ENCODE measurements around the gene SIRT7.

The SIRT7 gene

GRCh38 chr17:81960130-81960958, 42.4 kb upstream of the SIRT7 start:
- Histone ChIP-seq H3K27ac (ENCODE audit: low read depth, low read length) (no peak overlapping the region), H3K36me3 (ENCODE audit: control insufficient read depth in 5 of 5, insufficient read depth in 5 of 5, low read length in 5 of 5) (no peaks in the 10 kb centered on the region), H3K9ac (ENCODE audit: low read length in 5 of 5) (no peak overlapping the region), H3K9me3 (ENCODE audit: control insufficient read depth in 5 of 5, low read length in 5 of 5) (no peaks in the 10 kb centered on the region), H3K27me3 (ENCODE audit: control insufficient read depth in 5 of 5, insufficient read depth in 4 of 5, low read length in 5 of 5) (peaks cover 40 to 78% (median 59%) of the 10 kb centered on the region in 5 donors), H3K4me3 (ENCODE audit: low read depth in 1 of 5, low read length in 5 of 5) (peak overlapping the region in 3 of 5 donors; percentile 31 to 58 (median 55)), H3K4me1 (ENCODE audit: control insufficient read depth in 5 of 5, insufficient read depth in 5 of 5, low read length in 5 of 5) (peaks cover 0 to 20% (median 12%) of the 10 kb centered on the region in 5 donors)

- Histone ChIP-seq H3K4me3 (ENCODE audit: low read depth in 1 of 5, low read length in 5 of 5) (peak overlapping the region in 3 of 5 donors; percentile 31 to 58 (median 55)), H3K27me3 (ENCODE audit: control insufficient read depth in 5 of 5, insufficient read depth in 4 of 5, low read length in 5 of 5) (peaks cover 40 to 76% (median 61%) of the 10 kb centered on the region in 5 donors), H3K36me3 (ENCODE audit: control insufficient read depth in 5 of 5, insufficient read depth in 5 of 5, low read length in 5 of 5) (no peaks in the 10 kb centered on the region), H3K27ac (ENCODE audit: low read depth, low read length) (no peak overlapping the region), H3K4me1 (ENCODE audit: control insufficient read depth in 5 of 5, insufficient read depth in 5 of 5, low read length in 5 of 5) (peaks cover 0 to 20% (median 12%) of the 10 kb centered on the region in 5 donors), H3K9me3 (ENCODE audit: control insufficient read depth in 5 of 5, low read length in 5 of 5) (no peaks in the 10 kb centered on the region), H3K9ac (ENCODE audit: low read length in 5 of 5) (no peak overlapping the region)
These were observed 41.6 kb upstream of the SIRT7 start for GRCh38 chr17:81959362-81960129.

- H3K36me3 ChIP-seq (ENCODE audit: control insufficient read depth in 5 of 5, insufficient read depth in 5 of 5, low read length in 5 of 5) = no peaks in the 10 kb centered on the region
- peak overlapping the region in 1 of 5 donors; percentile 34 for H3K4me3 ChIP-seq (ENCODE audit: low read depth in 1 of 5, low read length in 5 of 5)
- no peak overlapping the region for H3K27ac ChIP-seq (ENCODE audit: low read depth, low read length)
- H3K4me1 ChIP-seq (ENCODE audit: control insufficient read depth in 5 of 5, insufficient read depth in 5 of 5, low read length in 5 of 5) = peaks cover 0 to 20% (median 12%) of the 10 kb centered on the region in 5 donors
- no peak overlapping the region for H3K9ac ChIP-seq (ENCODE audit: low read length in 5 of 5)
- H3K9me3 ChIP-seq (ENCODE audit: control insufficient read depth in 5 of 5, low read length in 5 of 5) = no peaks in the 10 kb centered on the region
- H3K27me3 ChIP-seq (ENCODE audit: control insufficient read depth in 5 of 5, insufficient read depth in 4 of 5, low read length in 5 of 5) = peaks cover 40 to 73% (median 57%) of the 10 kb centered on the region in 5 donors
These were observed 40.8 kb upstream of the SIRT7 start for GRCh38 chr17:81958633-81959342.

DNA sequence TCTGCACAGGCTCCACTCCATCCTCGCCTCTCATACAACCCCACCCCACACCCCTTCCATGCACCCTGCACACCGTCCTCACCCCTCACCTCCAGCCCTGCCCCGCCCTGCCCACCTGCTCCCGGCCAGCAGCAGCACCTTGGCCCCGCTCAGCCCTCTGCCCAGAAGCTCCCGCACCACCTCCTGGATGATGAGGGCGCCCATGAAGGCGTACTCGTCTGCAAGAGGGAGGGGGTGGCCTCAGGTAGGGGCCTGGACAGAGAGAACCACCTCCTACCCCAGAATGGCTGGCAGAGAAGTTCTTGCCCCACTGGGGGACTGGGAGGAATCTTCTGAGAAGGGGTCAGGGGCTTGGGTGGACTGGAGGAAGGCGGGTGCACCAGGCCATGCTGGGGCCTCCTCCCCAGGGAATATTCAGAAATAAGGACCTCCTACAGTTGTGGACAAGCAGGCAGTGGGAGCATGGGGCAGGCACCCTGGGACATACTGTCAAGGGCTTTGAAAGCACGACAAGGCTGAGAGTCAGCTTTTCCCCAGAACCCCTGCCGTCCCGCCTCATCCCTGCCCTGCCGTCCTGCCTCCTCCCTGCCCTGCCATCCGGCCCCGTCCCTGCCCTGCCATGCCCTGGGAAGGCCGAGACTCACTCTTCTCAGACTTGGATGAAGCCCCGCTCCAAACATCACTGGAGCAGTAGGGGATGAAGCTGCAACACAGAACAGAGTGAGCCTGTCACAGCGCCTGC, 39.9 kb upstream of the SIRT7 start:
- no peak overlapping the region for H3K4me3 ChIP-seq (ENCODE audit: low read depth in 1 of 5, low read length in 5 of 5)
- H3K9me3 ChIP-seq (ENCODE audit: control insufficient read depth in 5 of 5, low read length in 5 of 5) = no peaks in the 10 kb centered on the region
- H3K4me1 ChIP-seq (ENCODE audit: control insufficient read depth in 5 of 5, insufficient read depth in 5 of 5, low read length in 5 of 5) = peaks cover 0 to 20% (median 12%) of the 10 kb centered on the region in 5 donors
- no peaks in the 10 kb centered on the region for H3K36me3 ChIP-seq (ENCODE audit: control insufficient read depth in 5 of 5, insufficient read depth in 5 of 5, low read length in 5 of 5)
- no peak overlapping the region for H3K27ac ChIP-seq (ENCODE audit: low read depth, low read length)
- H3K27me3 ChIP-seq (ENCODE audit: control insufficient read depth in 5 of 5, insufficient read depth in 4 of 5, low read length in 5 of 5) = peaks cover 39 to 64% (median 49%) of the 10 kb centered on the region in 5 donors
- no peak overlapping the region for H3K9ac ChIP-seq (ENCODE audit: low read length in 5 of 5)

- Histone ChIP-seq H3K27ac (ENCODE audit: low read depth, low read length) (no peak overlapping the region), H3K27me3 (ENCODE audit: control insufficient read depth in 5 of 5, insufficient read depth in 4 of 5, low read length in 5 of 5) (peaks cover 34 to 56% (median 42%) of the 10 kb centered on the region in 5 donors), H3K9me3 (ENCODE audit: control insufficient read depth in 5 of 5, low read length in 5 of 5) (no peaks in the 10 kb centered on the region), H3K4me1 (ENCODE audit: control insufficient read depth in 5 of 5, insufficient read depth in 5 of 5, low read length in 5 of 5) (peaks cover 0 to 20% (median 12%) of the 10 kb centered on the region in 5 donors), H3K36me3 (ENCODE audit: control insufficient read depth in 5 of 5, insufficient read depth in 5 of 5, low read length in 5 of 5) (no peaks in the 10 kb centered on the region), H3K9ac (ENCODE audit: low read length in 5 of 5) (no peak overlapping the region), H3K4me3 (ENCODE audit: low read depth in 1 of 5, low read length in 5 of 5) (no peak overlapping the region)
These were observed 38.9 kb upstream of the SIRT7 start for GRCh38 chr17:81956607-81957589.

GRCh38 chr17:81955756-81956544, 38.0 kb upstream of the SIRT7 start:
- no peak overlapping the region for H3K27ac ChIP-seq (ENCODE audit: low read depth, low read length)
- H3K9ac ChIP-seq (ENCODE audit: low read length in 5 of 5) = no peak overlapping the region

GRCh38 chr17:81955058-81955681, 37.2 kb upstream of the SIRT7 start:
- Histone ChIP-seq H3K36me3 (ENCODE audit: control insufficient read depth in 5 of 5, insufficient read depth in 5 of 5, low read length in 5 of 5) (no peaks in the 10 kb centered on the region), H3K9me3 (ENCODE audit: control insufficient read depth in 5 of 5, low read length in 5 of 5) (no peaks in the 10 kb centered on the region), H3K27me3 (ENCODE audit: control insufficient read depth in 5 of 5, insufficient read depth in 4 of 5, low read length in 5 of 5) (peaks cover 27 to 46% (median 34%) of the 10 kb centered on the region in 5 donors), H3K27ac (ENCODE audit: low read depth, low read length) (no peak overlapping the region), H3K4me3 (ENCODE audit: low read depth in 1 of 5, low read length in 5 of 5) (no peak overlapping the region), H3K4me1 (ENCODE audit: control insufficient read depth in 5 of 5, insufficient read depth in 5 of 5, low read length in 5 of 5) (peaks cover 0 to 10% (median 8%) of the 10 kb centered on the region in 5 donors), H3K9ac (ENCODE audit: low read length in 5 of 5) (no peak overlapping the region)

More at GRCh38 chr17:81955756-81956544, 38.0 kb upstream of the SIRT7 start:
- no peaks in the 10 kb centered on the region for H3K36me3 ChIP-seq (ENCODE audit: control insufficient read depth in 5 of 5, insufficient read depth in 5 of 5, low read length in 5 of 5)
- peaks cover 0 to 15% (median 12%) of the 10 kb centered on the region in 5 donors for H3K4me1 ChIP-seq (ENCODE audit: control insufficient read depth in 5 of 5, insufficient read depth in 5 of 5, low read length in 5 of 5)
- H3K9me3 ChIP-seq (ENCODE audit: control insufficient read depth in 5 of 5, low read length in 5 of 5) = no peaks in the 10 kb centered on the region
- H3K27me3 ChIP-seq (ENCODE audit: control insufficient read depth in 5 of 5, insufficient read depth in 4 of 5, low read length in 5 of 5) = peaks cover 32 to 51% (median 39%) of the 10 kb centered on the region in 5 donors
- H3K4me3 ChIP-seq (ENCODE audit: low read depth in 1 of 5, low read length in 5 of 5) = no peak overlapping the region

Measured in subcutaneous abdominal adipose tissue (tissue), 5 donors.